CD4-positive, alpha-beta T cell treated with Interleukin-17A for 1 hour (primary cell): Measurements from ENCODE around the gene CCAR1.
"Not testable (repeated sequence)": the region's sequence is repeated elsewhere in the genome, so short reads cannot be mapped to it uniquely, and the experiment has no call there.

Source experiments
- DNase-seq: peaks from one replicate; pipeline ENCODE4 v3.0.0-alpha.2; 2020

The CCAR1 gene

GRCh38 chr10:68720793-68721672, at the start of gene CCAR1:
Gene CCAR1, plus strand, starts transcription at chr10:68721239. Its CDS starts 1,266 bp downstream, at chr10:68722505.
- DNase-seq: peak; percentile 98

GRCh38 chr10:68684413-68684812, 36.6 kb upstream of the CCAR1 start:
- peak; percentile 51 for DNase-seq

- DNase-seq: no peak
Observed at GRCh38 chr10:68696018-68696417, 25.0 kb upstream of the CCAR1 start.

- no peak for DNase-seq
Observed at GRCh38 chr10:68697106-68697505, 23.9 kb upstream of the CCAR1 start.

- no peak for DNase-seq
Observed at GRCh38 chr10:68700197-68700596, 20.8 kb upstream of the CCAR1 start.

- no peak for DNase-seq
Observed at GRCh38 chr10:68705548-68705947, 15.5 kb upstream of the CCAR1 start.

- DNase-seq: not testable (repeated sequence)
Observed at GRCh38 chr10:68708987-68709386, 12.1 kb upstream of the CCAR1 start.

- DNase-seq: not testable (repeated sequence)
Observed at GRCh38 chr10:68713065-68713464, 8.0 kb upstream of the CCAR1 start.

GRCh38 chr10:68717435-68717834, 3.6 kb upstream of the CCAR1 start:
- DNase-seq: no peak

GRCh38 chr10:68721673-68722335, 765 bp downstream of the CCAR1 start:
- peak; percentile 36 for DNase-seq

GRCh38 chr10:68725016-68725415, 4.0 kb downstream of the CCAR1 start:
- DNase-seq: no peak

- no peak for DNase-seq
Observed at GRCh38 chr10:68727146-68727545, 6.1 kb downstream of the CCAR1 start.

GRCh38 chr10:68732651-68733050, 11.6 kb downstream of the CCAR1 start:
- DNase-seq: no peak

GRCh38 chr10:68734349-68734748, 13.3 kb downstream of the CCAR1 start:
- DNase-seq: no peak

- DNase-seq: no peak
Observed at GRCh38 chr10:68735119-68735518, 14.1 kb downstream of the CCAR1 start.

- DNase-seq: not testable (repeated sequence)
Observed at GRCh38 chr10:68735739-68736138, 14.7 kb downstream of the CCAR1 start.

GRCh38 chr10:68740676-68741075, 19.6 kb downstream of the CCAR1 start:
- DNase-seq: not testable (repeated sequence)

- no peak for DNase-seq
Observed at GRCh38 chr10:68742397-68742796, 21.4 kb downstream of the CCAR1 start.

GRCh38 chr10:68752711-68753350, 31.8 kb downstream of the CCAR1 start:
- no peak for DNase-seq

- no peak for DNase-seq
Observed at GRCh38 chr10:68756246-68756645, 35.2 kb downstream of the CCAR1 start.

GRCh38 chr10:68756766-68757165, 35.7 kb downstream of the CCAR1 start:
- DNase-seq: no peak

- DNase-seq: no peak
Observed at GRCh38 chr10:68759223-68759863, 38.3 kb downstream of the CCAR1 start.

GRCh38 chr10:68759967-68760366, 38.9 kb downstream of the CCAR1 start:
- DNase-seq: no peak
